NCI-H1436 treated with DMSO at 0.1 percent for 48 hours (cell line): Measurements from ENCODE around the gene ACSF3.
"Not testable (repeated sequence)": the region's sequence is repeated elsewhere in the genome, so short reads cannot be mapped to it uniquely, and the experiment has no call there.

Source experiments
- DNase-seq: peaks from one replicate; lab custom pipeline; 2025; lab: John Stamatoyannopoulos, UW

The ACSF3 gene

GRCh38 chr16:89175280-89176146, 81.9 kb downstream of the ACSF3 start:
- no peak for DNase-seq

- DNase-seq = no peak
Measured at GRCh38 chr16:89176147-89176690, 82.6 kb downstream of the ACSF3 start.

GRCh38 chr16:89176717-89177116, 83.1 kb downstream of the ACSF3 start:
- no peak for DNase-seq

- DNase-seq = no peak
Measured at GRCh38 chr16:89177501-89177900, 83.8 kb downstream of the ACSF3 start.

- no peak for DNase-seq
Measured at GRCh38 chr16:89178453-89179147, 84.9 kb downstream of the ACSF3 start.

GRCh38 chr16:89179148-89179484, 85.5 kb downstream of the ACSF3 start:
- DNase-seq = no peak

GRCh38 chr16:89179656-89180315, 86.1 kb downstream of the ACSF3 start:
- no peak for DNase-seq

GRCh38 chr16:89183463-89183862, 89.8 kb downstream of the ACSF3 start:
- no peak for DNase-seq

GRCh38 chr16:89183975-89184676, 90.5 kb downstream of the ACSF3 start:
- no peak for DNase-seq

- no peak for DNase-seq
Measured at GRCh38 chr16:89184677-89184932, 91.0 kb downstream of the ACSF3 start.

- DNase-seq = no peak
Measured at GRCh38 chr16:89184933-89185794, 91.5 kb downstream of the ACSF3 start.

GRCh38 chr16:89185887-89186592, 92.4 kb downstream of the ACSF3 start:
- DNase-seq = not testable (repeated sequence)

GRCh38 chr16:89186593-89187031, 93.0 kb downstream of the ACSF3 start:
- not testable (repeated sequence) for DNase-seq

- DNase-seq = no peak
Measured at GRCh38 chr16:89187032-89187769, 93.5 kb downstream of the ACSF3 start.

GRCh38 chr16:89187770-89188392, 94.2 kb downstream of the ACSF3 start:
- DNase-seq = no peak

- DNase-seq = not testable (repeated sequence)
Measured at GRCh38 chr16:89188471-89189357, 95.1 kb downstream of the ACSF3 start.

GRCh38 chr16:89189358-89190025, 95.8 kb downstream of the ACSF3 start:
- DNase-seq = no peak
